Fibroblast of lung (primary cell): ENCODE data around the gene ALKBH3.

Experiments used
- EZH2 ChIP-seq: IDR thresholded peaks from 2 replicates; pipeline ENCODE4 v1.5.1; 2012; ENCODE audit warnings: low read length, control low read depth, mild to moderate bottlenecking; ENCODE audit errors: missing control alignments
- TF ChIP-seq, protein P1 (sequence below), 2 donors: IDR thresholded peaks in 1 of 2; conservative IDR thresholded peaks in 1 of 2; 1 replicate in 1 of 2; 2 replicates in 1 of 2; pipeline ENCODE4 v1.5.1; 2011 to 2012; ENCODE audit warnings: low read length in 2 of 2, control low read depth in 1 of 2, inconsistent platforms in 1 of 2, low read depth in 1 of 2, mild to moderate bottlenecking in 1 of 2

DNA sequence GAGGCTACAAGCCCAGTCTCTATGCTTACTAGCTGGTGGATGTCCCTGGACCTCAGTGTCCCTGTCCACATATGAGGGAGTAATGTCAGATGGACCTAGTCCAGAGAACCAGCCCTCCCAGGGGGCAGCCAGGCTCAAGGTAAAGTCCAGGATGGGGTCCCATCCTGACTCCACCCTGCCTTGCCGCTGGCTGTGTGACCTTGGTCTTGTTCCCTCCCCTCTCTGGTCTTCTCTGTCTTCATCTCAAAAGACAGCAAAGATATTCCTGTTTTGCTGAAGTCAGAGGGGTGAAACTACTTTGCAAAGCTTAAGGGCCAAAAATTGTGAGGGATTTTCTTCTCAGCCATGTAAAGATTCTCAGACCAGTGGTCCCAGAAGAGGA lies 52.6 kb downstream of the ALKBH3 start:
- TF ChIP-seq, protein P1, sequence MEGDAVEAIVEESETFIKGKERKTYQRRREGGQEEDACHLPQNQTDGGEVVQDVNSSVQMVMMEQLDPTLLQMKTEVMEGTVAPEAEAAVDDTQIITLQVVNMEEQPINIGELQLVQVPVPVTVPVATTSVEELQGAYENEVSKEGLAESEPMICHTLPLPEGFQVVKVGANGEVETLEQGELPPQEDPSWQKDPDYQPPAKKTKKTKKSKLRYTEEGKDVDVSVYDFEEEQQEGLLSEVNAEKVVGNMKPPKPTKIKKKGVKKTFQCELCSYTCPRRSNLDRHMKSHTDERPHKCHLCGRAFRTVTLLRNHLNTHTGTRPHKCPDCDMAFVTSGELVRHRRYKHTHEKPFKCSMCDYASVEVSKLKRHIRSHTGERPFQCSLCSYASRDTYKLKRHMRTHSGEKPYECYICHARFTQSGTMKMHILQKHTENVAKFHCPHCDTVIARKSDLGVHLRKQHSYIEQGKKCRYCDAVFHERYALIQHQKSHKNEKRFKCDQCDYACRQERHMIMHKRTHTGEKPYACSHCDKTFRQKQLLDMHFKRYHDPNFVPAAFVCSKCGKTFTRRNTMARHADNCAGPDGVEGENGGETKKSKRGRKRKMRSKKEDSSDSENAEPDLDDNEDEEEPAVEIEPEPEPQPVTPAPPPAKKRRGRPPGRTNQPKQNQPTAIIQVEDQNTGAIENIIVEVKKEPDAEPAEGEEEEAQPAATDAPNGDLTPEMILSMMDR (conservative IDR thresholded peaks at IDR 0.05 in 1 of 2, IDR thresholded peaks at IDR 0.05 in 1 of 2; ENCODE audit: low read depth in 1 of 2, low read length in 2 of 2): no peak
- TF ChIP-seq EZH2: no peak
